Fibroblast of peridontal ligament (primary cell): Measurements from ENCODE around the gene SF3B2.
"Not testable (repeated sequence)": the region's sequence is repeated elsewhere in the genome, so short reads cannot be mapped to it uniquely, and the experiment has no call there.

Experiments
- DNase-seq: peaks from one replicate; pipeline ENCODE4 v3.0.0-alpha.2; 2010; ENCODE audit errors: extremely low read depth

The SF3B2 gene

DNA sequence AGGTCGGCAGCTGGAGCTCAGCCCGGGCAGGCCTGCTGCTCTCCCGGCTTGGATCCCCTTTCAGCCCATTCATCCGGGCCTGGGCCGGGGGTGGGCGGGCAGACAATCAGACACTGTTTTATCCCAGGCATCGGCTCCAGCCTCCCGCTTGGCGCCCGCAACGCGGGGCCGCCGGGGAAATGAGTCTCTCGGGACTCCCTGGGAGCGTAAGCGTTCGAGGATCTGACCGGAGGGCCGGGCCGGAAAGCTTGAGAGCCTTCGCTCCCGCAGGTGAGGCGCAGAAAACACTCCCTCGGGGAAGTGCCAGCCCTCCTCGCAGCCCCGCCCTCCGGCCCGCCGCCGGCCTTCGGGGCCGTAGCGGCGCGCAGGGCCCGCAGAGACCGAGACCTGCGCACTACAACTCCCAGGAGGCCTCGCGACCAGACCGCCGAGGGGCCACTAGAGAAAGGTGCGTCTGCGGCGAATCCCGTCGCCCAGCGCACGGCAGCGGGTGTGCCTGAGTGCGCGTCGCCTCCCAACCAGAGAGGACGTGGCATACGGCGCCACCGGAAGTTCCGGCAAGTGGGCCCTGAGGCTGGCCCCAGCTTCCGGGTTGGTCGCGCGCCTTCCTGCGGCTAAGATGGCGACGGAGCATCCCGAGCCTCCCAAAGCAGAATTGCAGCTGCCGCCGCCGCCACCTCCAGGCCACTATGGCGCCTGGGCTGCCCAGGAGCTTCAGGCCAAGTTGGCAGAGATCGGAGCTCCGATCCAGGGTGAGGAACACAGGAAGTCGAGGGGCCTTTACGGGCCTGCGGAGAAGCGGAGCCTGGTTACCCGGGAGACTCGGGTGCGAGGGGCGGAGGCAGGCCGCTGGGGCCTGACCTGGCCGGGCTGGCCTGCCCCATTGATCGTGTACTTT, at the start of gene SF3B2:
Gene SF3B2 (plus strand): TSS at position 599 of the 898 bp plus-strand sequence. CDS start 21 bp downstream, at position 620.
- peak; percentile 95 for DNase-seq

GRCh38 chr11:66002648-66003225, 49.4 kb upstream of the SF3B2 start:
- DNase-seq: peak; percentile 42

- DNase-seq: no peak
Observed at GRCh38 chr11:66003291-66003690, 48.9 kb upstream of the SF3B2 start.

- DNase-seq: no peak
Observed at GRCh38 chr11:66004186-66004585, 48.0 kb upstream of the SF3B2 start.

DNA sequence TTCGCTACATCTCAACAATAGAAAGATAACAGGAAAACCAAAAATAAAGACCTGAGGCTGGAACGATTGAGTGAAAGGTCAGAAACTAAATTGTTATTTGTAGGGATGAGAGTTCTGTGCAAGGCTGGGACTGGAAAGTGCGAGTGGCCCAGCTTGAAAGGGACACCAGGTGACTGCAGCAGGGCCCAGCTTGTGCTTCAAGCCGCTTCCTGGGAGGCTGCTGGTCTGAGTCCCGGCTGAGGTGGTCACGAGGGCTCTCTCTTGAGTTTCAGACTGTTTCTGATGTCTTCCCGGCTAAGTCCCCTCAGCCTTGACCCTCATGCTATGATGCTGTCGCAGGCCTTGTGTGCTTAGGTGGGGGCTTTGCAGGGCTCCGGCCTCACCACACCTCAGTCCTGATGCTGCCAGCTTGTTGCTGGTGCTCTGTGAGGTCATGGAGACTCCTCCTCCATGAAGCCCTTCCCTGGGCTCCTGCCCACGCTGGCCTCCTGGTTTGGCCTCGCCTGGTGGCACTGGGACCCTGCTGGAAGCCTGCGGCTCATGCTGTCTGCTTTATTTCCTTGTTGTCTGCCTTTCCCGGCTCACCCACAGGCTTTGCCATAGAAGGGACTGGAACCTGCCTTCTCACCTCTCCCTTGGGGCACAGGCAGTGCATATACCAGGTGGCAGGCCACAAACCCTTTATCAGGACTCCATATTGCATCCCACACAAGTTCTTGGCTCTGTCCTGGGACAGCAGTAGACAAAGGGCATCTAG, 45.9 kb upstream of the SF3B2 start:
- DNase-seq: no peak

DNA sequence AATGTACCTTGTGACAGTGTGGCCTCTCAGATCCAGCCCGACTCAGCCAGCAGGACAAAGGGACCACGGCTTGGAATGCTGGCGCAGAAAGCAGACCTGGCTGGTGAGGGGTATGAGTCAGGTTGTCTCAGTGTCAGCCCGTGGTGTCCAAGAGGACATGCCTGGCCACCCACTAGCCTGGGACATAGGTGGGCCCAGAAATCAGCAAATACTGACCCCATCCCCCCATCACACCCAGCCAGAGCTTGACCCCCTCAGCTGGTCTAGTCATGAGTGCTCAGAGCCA, 45.3 kb upstream of the SF3B2 start:
- no peak for DNase-seq

DNA sequence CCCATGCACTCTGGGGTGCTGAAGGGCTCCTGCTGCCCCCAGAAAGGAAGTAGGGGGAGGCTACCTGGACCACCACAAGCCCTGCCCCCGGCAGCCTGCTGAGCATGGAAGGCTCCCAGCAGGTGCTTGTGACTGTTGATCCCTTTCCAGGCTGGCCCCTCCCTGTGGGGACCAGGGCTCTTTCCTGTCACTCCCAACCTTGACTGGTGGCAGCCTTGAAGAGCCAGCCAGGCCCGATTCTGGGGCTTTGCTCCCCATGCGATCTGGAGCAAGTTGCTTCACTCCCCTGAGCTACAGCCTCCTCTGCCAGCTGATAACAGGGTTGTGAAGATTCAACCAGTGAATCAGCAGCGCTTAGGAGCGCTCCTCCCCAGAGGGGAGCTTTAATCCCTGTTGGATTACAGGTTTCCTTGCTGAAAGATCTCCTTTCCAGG, 44.9 kb upstream of the SF3B2 start:
- DNase-seq: no peak

- DNase-seq: no peak
Observed at GRCh38 chr11:66008095-66008467, 44.1 kb upstream of the SF3B2 start.

- no peak for DNase-seq
Observed at GRCh38 chr11:66008468-66009101, 43.6 kb upstream of the SF3B2 start.

GRCh38 chr11:66010036-66010435, 42.1 kb upstream of the SF3B2 start:
- not testable (repeated sequence) for DNase-seq

DNA sequence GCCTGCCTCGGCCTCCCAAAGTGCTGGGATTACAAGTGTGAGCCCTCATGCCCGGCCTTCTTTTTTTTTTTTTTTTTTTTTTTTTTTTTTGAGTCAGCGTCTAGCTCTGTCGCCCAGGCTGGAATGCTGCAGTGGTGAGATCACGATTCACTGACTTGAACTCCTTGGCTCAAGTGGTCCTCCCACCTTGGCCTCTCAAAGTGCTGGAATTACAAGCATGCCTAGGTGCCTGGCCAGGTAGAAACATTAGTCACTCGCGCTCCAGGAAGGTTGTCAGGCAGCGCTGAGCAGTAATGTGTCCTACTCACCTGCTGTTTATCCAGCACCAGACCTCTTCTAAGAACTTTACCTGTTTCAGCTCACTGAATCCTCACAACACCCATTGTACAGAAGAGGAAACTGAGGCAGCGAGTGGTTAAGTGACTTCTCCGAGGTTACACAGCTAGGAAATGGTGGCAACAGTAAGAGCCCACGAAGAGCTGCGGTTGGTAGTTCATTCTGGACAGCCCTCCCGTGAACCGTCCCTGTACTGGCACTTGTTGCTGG, 40.9 kb upstream of the SF3B2 start:
- DNase-seq: no peak

GRCh38 chr11:66011785-66012303, 40.3 kb upstream of the SF3B2 start, which contains the start of gene CST6:
CST6 (plus strand) TSS chr11:66012008; CDS start chr11:66012045, 37 bp downstream.
- no peak for DNase-seq

DNA sequence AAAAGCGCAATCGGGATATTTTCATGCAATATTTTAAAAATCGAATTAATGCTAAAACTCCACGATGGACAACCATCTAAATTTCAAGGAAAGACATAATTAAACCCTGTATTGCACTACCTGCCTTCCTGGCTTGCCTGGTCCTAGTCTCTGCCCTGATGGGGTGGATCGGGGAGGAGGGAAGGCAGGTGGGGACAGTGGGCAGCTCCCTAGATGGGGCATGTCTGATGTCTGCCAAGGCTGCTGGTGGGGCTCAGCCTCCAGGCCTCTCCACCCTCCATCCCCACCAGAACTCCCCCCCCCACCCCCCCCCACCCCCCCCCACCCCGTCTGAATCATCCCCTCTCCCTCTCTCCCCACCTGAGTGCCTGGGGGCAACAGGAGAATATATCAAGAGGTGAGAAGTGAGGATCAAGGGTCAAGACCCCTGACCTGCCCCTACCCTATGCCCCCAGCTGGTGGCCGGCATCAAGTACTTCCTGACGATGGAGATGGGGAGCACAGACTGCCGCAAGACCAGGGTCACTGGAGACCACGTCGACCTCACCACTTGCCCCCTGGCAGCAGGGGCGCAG, 39.7 kb upstream of the SF3B2 start:
- no peak for DNase-seq

DNA sequence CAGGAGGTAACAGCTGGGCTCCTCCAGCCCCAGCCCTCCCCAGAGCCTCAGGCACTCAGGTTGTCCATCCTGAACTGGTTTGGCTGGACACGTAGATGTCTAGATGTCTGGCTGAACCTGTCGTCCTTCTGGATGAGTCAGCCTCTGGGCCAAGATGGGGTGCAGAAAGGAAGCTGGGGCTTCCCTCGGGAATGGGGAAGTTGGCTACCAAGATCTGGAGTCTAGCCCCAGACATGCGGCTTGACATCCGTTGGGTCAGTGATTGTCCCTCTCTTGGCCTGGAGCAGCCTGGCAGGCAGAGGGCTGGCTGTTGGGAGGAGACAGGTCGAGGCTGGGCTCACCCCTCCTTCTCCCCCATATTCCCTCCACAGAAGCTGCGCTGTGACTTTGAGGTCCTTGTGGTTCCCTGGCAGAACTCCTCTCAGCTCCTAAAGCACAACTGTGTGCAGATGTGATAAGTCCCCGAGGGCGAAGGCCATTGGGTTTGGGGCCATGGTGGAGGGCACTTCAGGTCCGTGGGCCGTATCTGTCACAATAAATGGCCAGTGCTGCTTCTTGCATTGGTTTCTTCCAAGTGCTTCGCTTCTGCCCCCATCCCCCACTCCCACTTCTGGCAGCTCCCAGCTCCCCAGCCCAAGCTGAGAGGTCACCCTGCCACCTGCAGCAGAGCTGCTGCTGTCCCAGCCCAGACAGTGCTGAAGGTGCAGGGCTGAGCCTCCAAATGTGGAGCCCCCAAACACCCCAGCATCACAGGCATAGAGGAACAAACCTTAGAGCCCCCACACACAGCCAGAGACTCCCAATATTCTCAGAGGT, 39.0 kb upstream of the SF3B2 start:
- no peak for DNase-seq

GRCh38 chr11:66013762-66014100, 38.4 kb upstream of the SF3B2 start:
- no peak for DNase-seq

GRCh38 chr11:66014804-66015453, 37.2 kb upstream of the SF3B2 start:
- no peak for DNase-seq

- peak; percentile 9 for DNase-seq
Observed at GRCh38 chr11:66015454-66015881, 36.7 kb upstream of the SF3B2 start.

DNA sequence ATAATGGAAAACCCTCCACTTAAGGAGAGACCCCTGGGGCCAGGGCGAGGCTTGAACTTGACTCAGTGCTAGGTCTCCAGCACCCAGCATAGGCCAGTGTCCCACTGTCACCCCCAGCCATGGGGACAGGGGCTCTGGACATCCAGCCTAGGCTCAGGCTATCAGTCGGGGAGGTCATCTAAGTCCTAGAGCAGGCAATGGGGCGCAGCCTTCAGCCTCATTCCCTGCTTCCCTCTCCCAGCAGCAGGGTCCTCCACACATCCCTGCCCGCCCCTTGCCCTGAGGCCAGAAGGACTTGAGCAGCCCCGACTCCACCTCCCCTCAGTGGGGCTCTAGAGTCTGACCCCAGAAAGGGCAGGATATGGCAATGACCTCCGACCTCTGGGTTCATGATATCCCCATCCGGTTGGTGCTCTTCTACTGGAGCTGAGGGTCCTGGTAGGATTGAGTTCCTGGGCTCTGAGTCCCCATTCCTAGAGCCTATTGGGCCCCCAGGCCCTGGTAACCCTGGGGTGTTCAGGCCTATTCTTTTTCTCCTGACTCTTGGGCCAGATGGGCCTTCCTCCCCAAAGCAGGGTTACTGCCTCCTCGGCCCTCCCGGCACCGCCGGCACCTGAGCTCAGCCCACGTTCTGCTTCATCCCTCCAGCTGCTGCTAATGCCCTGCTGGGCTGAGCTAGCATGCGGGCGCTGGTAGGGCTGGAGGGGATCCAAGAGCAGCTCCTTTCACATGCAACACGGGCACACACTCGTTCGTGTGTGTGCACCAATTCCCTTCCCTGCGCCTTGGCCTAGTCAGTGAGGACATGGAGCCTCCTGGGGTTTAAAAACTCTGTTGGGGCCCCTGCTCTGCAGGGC, 36.0 kb upstream of the SF3B2 start:
- DNase-seq: no peak

GRCh38 chr11:66016793-66017177, 35.4 kb upstream of the SF3B2 start:
- no peak for DNase-seq
